Stimulated activated CD8-positive, alpha-beta memory T cell treated with anti-CD3 and anti-CD28 coated beads, Interleukin-7, amount 100 ng/mL, for 4 hours (primary cell): ENCODE data around the gene RAD51C.
"Not testable (repeated sequence)": the region's sequence is repeated elsewhere in the genome, so short reads cannot be mapped to it uniquely, and the experiment has no call there.

Source experiments
- DNase-seq, 2 donors: peaks; one replicate each; pipeline ENCODE4 v3.0.0-alpha.2; 2020; ENCODE audit warnings: low read depth in 2 of 2

The RAD51C gene

DNA sequence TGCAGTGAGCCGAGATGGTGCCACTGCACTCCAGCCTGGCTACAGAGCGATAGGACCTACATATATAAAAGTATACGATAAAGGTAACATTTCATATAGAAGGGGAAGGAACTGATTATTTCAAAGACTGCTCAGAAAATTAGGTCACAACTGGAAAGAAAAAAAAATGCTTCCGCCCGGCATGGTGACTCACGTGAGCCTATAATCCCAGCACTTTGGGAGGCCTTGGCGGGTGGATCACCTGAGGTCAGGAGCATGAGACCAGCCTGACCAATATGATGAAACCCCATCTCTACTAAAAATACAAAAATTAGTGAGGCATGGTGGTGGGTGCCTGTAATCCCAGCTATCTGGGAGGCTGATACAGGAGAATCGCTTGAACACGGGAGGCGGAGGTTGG, 8.4 kb upstream of the RAD51C start:
- no peak for DNase-seq

- not testable (repeated sequence) for DNase-seq
Measured at GRCh38 chr17:58684462-58684861, 7.9 kb upstream of the RAD51C start.

GRCh38 chr17:58686980-58687379, 5.4 kb upstream of the RAD51C start:
- no peak for DNase-seq

GRCh38 chr17:58688521-58688920, 3.9 kb upstream of the RAD51C start:
- DNase-seq, result no peak

GRCh38 chr17:58690033-58690432, 2.4 kb upstream of the RAD51C start:
- not testable (repeated sequence) for DNase-seq

- DNase-seq, result no peak
Measured at GRCh38 chr17:58691701-58692238, 632 bp upstream of the RAD51C start, which contains the start of gene TEX14. Gene TEX14 (minus strand): TSS chr17:58692045. CDS start chr17:58652001, 40,044 bp downstream.

DNA sequence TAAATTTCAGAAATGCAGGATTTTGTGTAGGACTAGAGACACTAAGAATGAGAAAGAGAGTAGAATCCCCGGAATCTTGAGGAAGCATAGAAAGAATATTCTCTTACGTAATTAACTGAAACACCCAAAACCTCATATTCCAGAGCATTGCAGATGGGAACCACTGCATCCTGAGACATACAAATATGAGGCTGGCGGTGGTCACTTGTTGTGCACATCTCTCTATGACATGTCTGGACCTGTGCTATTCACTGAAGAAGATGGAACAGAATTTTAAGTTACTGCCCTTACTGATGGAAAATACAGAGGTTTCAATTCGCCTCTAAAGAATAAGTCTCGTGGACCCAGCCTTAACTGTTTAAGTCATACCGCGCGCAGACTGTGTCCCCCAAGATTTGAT, 806 bp downstream of the RAD51C start:
- no peak for DNase-seq

DNA sequence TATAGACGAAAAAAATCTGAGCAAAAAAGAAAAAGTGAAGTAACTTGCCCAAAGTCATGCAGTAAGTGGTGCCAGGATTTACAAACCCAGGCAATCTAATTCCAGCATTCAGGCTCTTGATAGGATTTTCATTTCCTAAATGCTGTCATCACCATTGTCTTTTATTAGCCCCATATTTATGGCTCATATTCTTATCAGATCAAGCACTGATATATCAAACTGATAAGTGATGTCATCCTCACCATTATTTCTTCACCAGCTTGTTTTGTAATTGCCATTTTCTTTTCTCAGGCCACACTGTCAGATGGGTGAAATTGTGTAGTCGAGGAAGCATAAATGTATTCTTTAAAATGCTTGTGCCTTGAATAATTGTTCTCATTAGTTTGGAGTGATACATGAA, 1.3 kb downstream of the RAD51C start:
- no peak for DNase-seq

DNA sequence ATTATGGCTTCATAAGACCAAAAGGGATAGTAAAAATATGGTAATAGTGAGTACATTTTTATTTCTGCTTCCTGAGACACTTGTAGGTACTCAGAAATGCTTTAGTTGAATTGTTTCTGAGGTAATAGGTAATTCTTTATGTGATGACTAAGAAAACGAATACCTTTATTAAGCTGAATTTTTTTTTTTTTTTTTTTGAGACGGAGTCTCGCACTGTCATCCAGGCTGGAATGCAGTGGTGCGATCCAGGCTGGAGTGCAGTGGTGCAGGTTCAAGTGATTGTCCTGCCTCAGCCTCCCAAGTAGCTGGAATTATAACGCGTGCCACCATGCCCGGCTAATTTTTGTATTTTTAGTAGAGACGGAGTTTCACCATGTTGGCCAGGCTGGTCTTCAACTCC, 1.9 kb downstream of the RAD51C start:
- DNase-seq, result no peak

DNA sequence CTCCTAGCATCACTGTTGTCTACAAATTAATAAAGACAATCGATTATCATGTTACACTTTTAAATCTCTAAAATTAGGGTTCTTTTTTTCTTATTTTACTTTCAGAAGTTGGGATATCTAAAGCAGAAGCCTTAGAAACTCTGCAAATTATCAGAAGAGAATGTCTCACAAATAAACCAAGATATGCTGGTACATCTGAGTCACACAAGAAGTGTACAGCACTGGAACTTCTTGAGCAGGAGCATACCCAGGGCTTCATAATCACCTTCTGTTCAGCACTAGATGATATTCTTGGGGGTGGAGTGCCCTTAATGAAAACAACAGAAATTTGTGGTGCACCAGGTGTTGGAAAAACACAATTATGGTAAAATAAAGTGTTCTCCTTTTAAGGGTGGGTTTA, 2.4 kb downstream of the RAD51C start:
- DNase-seq, result no peak

DNA sequence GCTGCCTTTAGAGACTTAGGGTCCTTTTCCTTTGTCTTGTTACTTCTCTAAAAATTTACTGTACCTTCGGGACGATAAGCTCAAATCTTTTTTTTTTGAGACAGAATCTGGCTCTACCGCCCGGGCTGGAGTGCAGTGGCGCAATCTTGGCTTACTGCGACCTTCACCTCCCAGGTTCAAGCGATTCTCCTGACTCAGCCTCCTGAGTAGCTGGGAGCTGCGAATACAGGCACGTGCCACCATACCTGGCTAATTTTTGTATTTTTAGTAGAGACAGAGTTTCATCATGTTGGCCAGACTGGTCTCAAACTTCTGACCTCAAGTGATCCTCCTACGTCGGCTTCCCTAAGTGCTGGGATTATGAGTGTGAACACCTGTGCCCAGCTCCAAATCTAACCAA, 7.4 kb downstream of the RAD51C start:
- DNase-seq, result no peak

DNA sequence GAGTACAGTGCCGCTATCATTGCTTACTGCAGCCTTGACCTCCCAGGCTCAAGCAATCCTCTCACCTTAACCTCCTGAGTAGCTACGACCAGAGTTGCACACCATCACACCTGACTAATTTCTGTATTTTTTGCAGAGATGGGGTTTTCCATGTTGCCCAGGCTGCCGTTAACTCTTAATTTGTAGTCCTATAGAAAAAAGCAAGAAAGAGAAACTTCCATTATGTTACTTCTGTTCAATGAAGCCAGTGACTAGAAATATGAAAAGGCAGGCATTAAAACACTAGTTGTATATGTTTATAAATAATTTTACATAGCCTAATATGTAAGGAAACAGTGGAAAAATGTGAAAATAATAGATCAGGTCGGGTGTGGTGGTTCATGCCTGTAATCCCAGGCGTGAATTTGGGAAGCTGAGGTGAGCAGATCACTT, 9.7 kb downstream of the RAD51C start:
- no peak for DNase-seq

- no peak for DNase-seq
Measured at GRCh38 chr17:58702708-58703107, 10.3 kb downstream of the RAD51C start.

- DNase-seq, result no peak
Measured at GRCh38 chr17:58703137-58703915, 10.9 kb downstream of the RAD51C start.

DNA sequence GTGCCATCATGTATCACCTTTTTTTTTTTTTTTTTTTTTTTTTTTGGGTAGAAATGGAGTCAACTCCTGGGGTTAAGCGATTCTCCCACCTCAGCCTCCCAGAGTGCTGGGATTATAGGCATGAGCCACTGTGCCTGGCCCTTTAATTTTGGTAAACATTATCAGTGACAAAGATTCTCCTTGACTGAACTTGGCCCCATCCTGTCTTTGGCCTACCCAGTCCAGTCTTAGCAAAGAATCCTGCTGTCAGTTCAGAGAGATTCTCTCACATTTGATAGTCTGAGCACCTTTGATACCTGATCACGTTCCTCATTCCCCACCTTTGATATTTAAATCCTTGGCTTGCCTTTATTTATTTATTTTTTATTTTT, 11.5 kb downstream of the RAD51C start:
- no peak for DNase-seq

GRCh38 chr17:58706351-58707140, 14.1 kb downstream of the RAD51C start:
- DNase-seq, result no peak

DNA sequence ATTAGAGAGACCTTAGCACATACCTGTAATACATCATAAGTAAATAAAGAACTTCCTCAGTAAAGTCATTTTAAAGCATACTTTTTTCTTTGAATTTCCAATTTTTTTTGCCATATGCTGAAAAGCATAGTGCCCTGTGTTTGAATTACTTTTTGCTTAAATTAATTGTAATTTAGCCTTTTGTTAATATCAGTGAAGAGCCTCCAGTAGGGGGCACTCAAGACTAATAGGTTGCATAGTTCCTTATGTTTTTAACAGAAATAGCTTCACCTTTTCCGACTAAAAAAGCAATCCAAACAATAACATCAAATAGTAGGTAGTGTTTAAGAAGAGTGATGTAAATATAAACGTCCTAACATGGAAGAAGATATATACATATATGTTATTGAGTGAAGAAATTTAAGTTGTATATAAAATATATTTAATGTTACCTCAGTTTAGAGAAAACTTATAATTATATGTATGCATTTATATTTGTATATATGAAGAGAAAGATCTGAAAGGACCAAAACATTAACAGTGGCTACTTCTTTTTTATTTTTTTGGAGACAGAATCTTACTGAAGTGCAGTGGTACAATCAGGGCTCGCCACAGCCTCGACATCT, 18.6 kb downstream of the RAD51C start:
- DNase-seq, result peak in 1 of 2 donors; percentile 2

DNA sequence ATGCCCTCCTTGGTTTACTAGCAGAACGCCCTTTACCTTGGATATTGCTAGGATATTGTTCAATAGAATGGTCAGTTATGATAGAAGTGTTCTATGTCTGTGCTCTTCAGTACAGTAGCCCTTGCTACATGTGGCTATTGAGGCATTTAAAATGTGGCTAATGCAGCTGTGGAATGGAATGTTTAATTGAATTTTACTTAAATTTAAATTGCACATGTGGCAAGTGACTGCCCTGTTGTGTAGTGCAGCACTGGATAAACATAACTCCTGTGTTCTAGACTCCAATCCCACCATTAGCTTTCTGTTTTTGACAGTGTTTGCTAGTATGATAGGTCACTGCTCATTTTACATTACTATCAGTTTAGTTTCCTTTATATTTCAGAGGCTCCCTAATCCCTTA, 29.9 kb downstream of the RAD51C start:
- DNase-seq, result no peak

- DNase-seq, result no peak
Measured at GRCh38 chr17:58722696-58723095, 30.3 kb downstream of the RAD51C start.

DNA sequence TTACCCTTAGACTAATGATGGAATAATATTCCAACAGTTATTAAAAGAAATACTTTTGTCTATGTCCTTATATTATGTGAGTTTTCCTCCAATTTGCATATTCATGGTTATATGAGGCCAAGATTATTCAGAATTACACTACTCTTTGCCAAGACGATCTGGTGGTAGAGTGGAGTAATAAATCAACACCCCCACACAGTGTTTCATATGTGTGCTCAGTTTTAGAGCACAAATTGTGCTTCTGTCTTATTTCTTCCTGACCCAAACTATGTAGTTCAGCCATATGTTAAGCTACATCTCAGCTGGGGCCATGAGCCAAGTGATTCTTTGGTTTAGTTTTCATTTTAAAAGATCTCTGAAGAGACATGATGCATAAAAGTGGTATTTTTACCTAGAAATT, 36.4 kb downstream of the RAD51C start:
- DNase-seq, result no peak

DNA sequence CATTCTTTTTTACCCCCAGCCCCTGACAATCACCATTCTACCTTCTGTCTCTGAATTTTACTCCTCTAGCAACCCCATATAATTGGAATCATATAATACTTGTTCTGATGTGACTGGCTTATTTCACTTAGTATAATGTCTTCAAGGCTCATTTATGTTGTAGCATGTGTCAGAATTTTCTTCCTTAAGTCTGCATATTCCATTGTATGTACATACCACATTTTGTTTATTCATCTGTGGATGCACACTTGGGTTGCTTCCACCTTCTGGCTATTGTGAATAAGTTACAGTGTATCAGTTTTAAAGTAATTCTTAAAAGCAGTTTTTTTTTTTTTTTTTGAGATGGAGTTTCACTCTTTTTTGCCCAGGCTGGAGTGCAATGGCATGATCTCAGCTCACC, 38.5 kb downstream of the RAD51C start:
- no peak for DNase-seq

GRCh38 chr17:58734040-58734439, 41.6 kb downstream of the RAD51C start:
- no peak for DNase-seq
